Neural crest cell (in vitro differentiated cells): ENCODE data around the gene TBL2. TPM values are rescaled to one million over a fixed set of nuclear protein-coding genes. Genes with fewer than 3 reads are reported as not detected.

ENCODE experiments used
- total RNA-seq: library from RNA; stranded (reverse); gene quantifications from 2 replicates; pipeline ENCODE4 v1.2.1, GENCODE V29; 2021

TBL2 gene
- total RNA-seq, 1 donor from 2014 or later: 45.6 TPM

Other genes with a start within 250 kb of the TBL2 start
- 6.6 and 7.0 TPM in 2 replicates for gene FZD9, start 144.8 kb downstream of the TBL2 start, total RNA-seq
- 134 and 135 TPM in 2 replicates for gene BAZ1B, start 56.3 kb downstream of the TBL2 start, total RNA-seq
- 49.9 and 51.6 TPM in 2 replicates for gene BCL7B, start 20.9 kb downstream of the TBL2 start, total RNA-seq
- gene MLXIPL, start 45.9 kb upstream of the TBL2 start, total RNA-seq: 0.80 and 1.1 TPM in 2 replicates
- 10.0 and 10.1 TPM in 2 replicates for gene VPS37D, start 89.3 kb upstream of the TBL2 start, total RNA-seq
- 11.1 and 11.4 TPM in 2 replicates for gene DNAJC30, start 104.9 kb upstream of the TBL2 start, total RNA-seq
- gene BUD23, start 105.0 kb upstream of the TBL2 start, total RNA-seq: 66.9 and 70.8 TPM in 2 replicates
- 16.4 and 17.7 TPM in 2 replicates for gene STX1A, start 141.1 kb upstream of the TBL2 start, total RNA-seq
- 23.3 and 26.4 TPM in 2 replicates for gene ABHD11, start 160.2 kb upstream of the TBL2 start, total RNA-seq
- gene CLDN3, start 191.7 kb upstream of the TBL2 start, total RNA-seq: 0.19 TPM in 1 of 2 replicates, not detected in the other